ENCODE data around the gene FLYWCH1. TPM values are rescaled to one million over a fixed set of nuclear protein-coding genes. Genes with fewer than 3 reads are reported as not detected.

The FLYWCH1 gene
- total and polyA plus RNA-seq, 2 donors (not counting 3 experiments of a cell fraction or from before 2014, with no cell fraction given) = 32.0 to 51.2 TPM

DNA sequence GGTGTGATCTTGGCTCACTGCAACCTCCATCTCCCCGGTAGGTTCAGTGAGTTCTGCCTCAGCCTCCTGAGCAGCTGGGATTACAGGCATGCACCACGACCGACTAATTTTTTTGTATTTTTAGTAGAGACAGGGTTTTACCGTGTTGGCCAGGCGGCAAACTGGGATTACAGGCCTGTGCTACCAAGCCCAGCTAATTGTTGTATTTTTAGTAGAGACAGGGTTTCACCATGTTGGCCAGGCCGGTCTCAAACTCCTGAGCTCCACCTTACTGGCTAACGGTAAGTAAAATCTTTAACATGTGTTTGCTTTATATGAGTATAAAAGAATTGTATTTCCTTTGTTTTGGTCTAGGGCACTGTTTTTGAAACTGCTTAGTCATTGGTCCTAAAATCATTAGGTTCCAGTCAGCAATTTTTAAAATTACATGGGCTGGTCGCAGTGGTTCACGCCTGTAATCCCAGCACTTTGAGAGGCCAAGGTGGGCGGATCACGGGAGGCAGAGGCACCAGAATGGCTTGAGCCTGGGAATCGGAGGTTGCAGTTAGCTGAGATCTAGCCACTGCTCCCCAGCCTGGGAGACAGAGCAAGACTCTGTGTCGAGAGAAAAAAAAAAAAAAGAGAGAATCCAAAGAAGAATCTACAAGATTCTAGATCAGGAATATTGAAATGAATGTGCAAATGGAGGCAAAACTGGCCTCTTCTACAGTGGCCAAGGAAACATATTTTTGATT lies 3.6 kb downstream of the FLYWCH1 start:
- POLR2A ChIA-PET = interaction anchor here (1.2 kb wide), 1 partner anchor 10 kb away, joined by 3 read pairs; no protein-coding TSS in a partner anchor
- Histone ChIP-seq H3K9me1 (replicated peaks; ENCODE audit: control insufficient read depth, extremely low read depth, insufficient read depth, low read length) (no peaks in the 10 kb centered on the region), H3K9ac (replicated peaks; ENCODE audit: extremely low read depth, insufficient read depth, low read length) (no peak overlapping the region), H3K27me3 (ENCODE audit: control insufficient read depth in 2 of 2, insufficient read depth in 2 of 2, low read length in 2 of 2) (no peaks in the 10 kb centered on the region), H4K20me1 (replicated peaks; ENCODE audit: control insufficient read depth, extremely low read depth, insufficient read depth, low read length) (no peaks in the 10 kb centered on the region), H3K36me3 (ENCODE audit: control insufficient read depth in 2 of 2, extremely low read depth in 1 of 2, insufficient read depth in 2 of 2, low read length in 2 of 2) (peaks cover 0 to 3% of the 10 kb centered on the region in 2 experiments), H3K79me2 (ENCODE audit: control insufficient read depth, insufficient read depth, low read length) (peaks cover 10% of the 10 kb centered on the region), H3K4me2 (ENCODE audit: insufficient read depth, low read length) (peak overlapping the region; percentile 10), H2AFZ (ENCODE audit: low read depth, low read length) (no peak overlapping the region), H3K4me3 (replicated peaks in 1 of 3; ENCODE audit: insufficient read depth in 1 of 3, low read depth in 1 of 3, low read length in 3 of 3) (no peak overlapping the region), H3K4me1 (ENCODE audit: control insufficient read depth, extremely low read depth, insufficient read depth, low read length) (peaks cover 26% of the 10 kb centered on the region), H3K9me3 (replicated peaks; ENCODE audit: control insufficient read depth, insufficient read depth, low read length) (no peaks in the 10 kb centered on the region), H3K27ac (ENCODE audit: insufficient read depth, low read depth, low read length) (peak overlapping the region; percentile 27)
- intact Hi-C loops (cut with micrococcal nuclease) = loop anchor here (5.0 kb wide), 1 partner anchor 138 kb away; the partner anchor contains the start of gene ELOB
- no TSS peak for BruUV-seq (replicated peaks)
- TF ChIP-seq GATA2 (IDR thresholded peaks at IDR 0.05; ENCODE audit: insufficient read depth, insufficient read length, low read depth, low read length) (no peak), JUN (IDR thresholded peaks at IDR 0.05; ENCODE audit: borderline replicate concordance, insufficient read depth, insufficient read length, low read depth) (no peak), EZH2 (IDR thresholded peaks at IDR 0.05; ENCODE audit: borderline replicate concordance, low read depth, low read length, severe bottlenecking) (no peak)
- TF ChIP-seq, protein P1, sequence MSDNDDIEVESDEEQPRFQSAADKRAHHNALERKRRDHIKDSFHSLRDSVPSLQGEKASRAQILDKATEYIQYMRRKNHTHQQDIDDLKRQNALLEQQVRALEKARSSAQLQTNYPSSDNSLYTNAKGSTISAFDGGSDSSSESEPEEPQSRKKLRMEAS (IDR thresholded peaks at IDR 0.05; ENCODE audit: insufficient read depth, insufficient read length) = no peak
- TF ChIP-seq, protein P2, sequence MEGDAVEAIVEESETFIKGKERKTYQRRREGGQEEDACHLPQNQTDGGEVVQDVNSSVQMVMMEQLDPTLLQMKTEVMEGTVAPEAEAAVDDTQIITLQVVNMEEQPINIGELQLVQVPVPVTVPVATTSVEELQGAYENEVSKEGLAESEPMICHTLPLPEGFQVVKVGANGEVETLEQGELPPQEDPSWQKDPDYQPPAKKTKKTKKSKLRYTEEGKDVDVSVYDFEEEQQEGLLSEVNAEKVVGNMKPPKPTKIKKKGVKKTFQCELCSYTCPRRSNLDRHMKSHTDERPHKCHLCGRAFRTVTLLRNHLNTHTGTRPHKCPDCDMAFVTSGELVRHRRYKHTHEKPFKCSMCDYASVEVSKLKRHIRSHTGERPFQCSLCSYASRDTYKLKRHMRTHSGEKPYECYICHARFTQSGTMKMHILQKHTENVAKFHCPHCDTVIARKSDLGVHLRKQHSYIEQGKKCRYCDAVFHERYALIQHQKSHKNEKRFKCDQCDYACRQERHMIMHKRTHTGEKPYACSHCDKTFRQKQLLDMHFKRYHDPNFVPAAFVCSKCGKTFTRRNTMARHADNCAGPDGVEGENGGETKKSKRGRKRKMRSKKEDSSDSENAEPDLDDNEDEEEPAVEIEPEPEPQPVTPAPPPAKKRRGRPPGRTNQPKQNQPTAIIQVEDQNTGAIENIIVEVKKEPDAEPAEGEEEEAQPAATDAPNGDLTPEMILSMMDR (IDR thresholded peaks at IDR 0.05; ENCODE audit: extremely low read depth in 1 of 2, insufficient read depth in 1 of 2, low read depth in 1 of 2, low read length in 2 of 2) = no peak
- dilution Hi-C loops (cut with MboI; ENCODE audit: extremely low pct_ligation_motif_present, low sequenced_read_pairs) = no loop called here
- DNase-seq (ENCODE audit: low read depth, low spot score) (no peak), FAIRE-seq (no peak)
- CTCF ChIA-PET = interaction anchor here (0.9 to 7.7 kb wide), 7 partner anchors 9 to 76 kb away, joined by 3 to 50 read pairs (median 9); partner anchors contain the start of gene FLYWCH2

Data from endothelial cell of umbilical vein (primary cell).